HEK293T (cell line): ENCODE measurements around the gene DELE1.

ENCODE experiments used
- ARNT ChIP-seq: fragments of 450-650 bp; IDR thresholded peaks from 2 replicates; pipeline ENCODE4 v1.6.1; 2017; ENCODE audit warnings: mild to moderate bottlenecking
- BHLHE40 ChIP-seq: fragments of 450-650 bp; IDR thresholded peaks from 2 replicates; pipeline ENCODE4 v1.6.1; 2016; ENCODE audit warnings: mild to moderate bottlenecking, moderate library complexity, borderline replicate concordance
- ELF4 ChIP-seq: fragments of 450-650 bp; IDR thresholded peaks from 2 replicates; pipeline ENCODE4 v1.6.1; 2017; ENCODE audit warnings: antibody characterized with exemption
- FOXA1 ChIP-seq: fragments of 450-650 bp; IDR thresholded peaks from 2 replicates; pipeline ENCODE4 v1.6.1; 2016; ENCODE audit warnings: mild to moderate bottlenecking
- FOXK2 ChIP-seq: fragments of 450-650 bp; IDR thresholded peaks from 2 replicates; pipeline ENCODE4 v1.6.1; 2016; ENCODE audit warnings: mild to moderate bottlenecking
- FOXM1 ChIP-seq: fragments of 450-650 bp; IDR thresholded peaks from 2 replicates; pipeline ENCODE4 v1.6.1; 2017; ENCODE audit warnings: mild to moderate bottlenecking, borderline replicate concordance
- NFRKB ChIP-seq: fragments of 450-650 bp; IDR thresholded peaks from 2 replicates; pipeline ENCODE4 v1.6.1; 2016; ENCODE audit warnings: mild to moderate bottlenecking, moderate library complexity
- SP1 ChIP-seq: fragments of 450-650 bp; IDR thresholded peaks from 2 replicates; pipeline ENCODE4 v1.6.1; 2017
- SUZ12 ChIP-seq: fragments of 450-650 bp; IDR thresholded peaks from 2 replicates; pipeline ENCODE4 v1.6.1; 2016; ENCODE audit warnings: mild to moderate bottlenecking
- TARDBP ChIP-seq: fragments of 450-650 bp; IDR thresholded peaks from 2 replicates; pipeline ENCODE4 v1.6.1; 2016

GRCh38 chr5:141917760-141918159, 5.9 kb upstream of the DELE1 start:
- TF ChIP-seq SP1 (no peak), FOXM1 (no peak), NFRKB (no peak), ELF4 (no peak), SUZ12 (no peak), BHLHE40 (no peak), TARDBP (no peak), ARNT (no peak), FOXA1 (no peak), FOXK2 (no peak)
